Upper lobe of right lung (tissue), 1 donor: Measurements from ENCODE around the gene MRTFA. TPM values are rescaled to one million over a fixed set of nuclear protein-coding genes. Genes with fewer than 3 reads are reported as not detected.
"Not testable (repeated sequence)": the region's sequence is repeated elsewhere in the genome, so short reads cannot be mapped to it uniquely, and the experiment has no call there.

Experiments
- ATAC-seq: fragments of 200-7000 bp; cut with Tn5 transposase; one replicate; pipeline ENCODE4 v1.9.1; 2020; ENCODE audit warnings: mild to moderate bottlenecking, moderate library complexity
- DNase-seq: peaks from one replicate; pipeline ENCODE4 v3.0.0-alpha.2; 2020
- H3K27ac ChIP-seq: fragments of 200-600 bp; one replicate; pipeline ENCODE4 v1.8.0; 2022
- H3K27me3 ChIP-seq: fragments of 200-600 bp; one replicate; pipeline ENCODE4 v1.8.0; 2022; ENCODE audit warnings: mild to moderate bottlenecking
- H3K36me3 ChIP-seq: fragments of 200-600 bp; one replicate; pipeline ENCODE4 v1.8.0; 2022
- H3K4me1 ChIP-seq: fragments of 200-600 bp; one replicate; pipeline ENCODE4 v1.8.0; 2022
- H3K4me3 ChIP-seq: fragments of 200-600 bp; one replicate; pipeline ENCODE4 v1.8.0; 2022; ENCODE audit warnings: mild to moderate bottlenecking
- H3K9me3 ChIP-seq: fragments of 200-600 bp; one replicate; pipeline ENCODE4 v1.8.0; 2022
- CTCF ChIP-seq: fragments of 200-600 bp; IDR thresholded peaks from one replicate; pipeline ENCODE4 v1.8.0; 2022; ENCODE audit warnings: antibody characterized with exemption
- intact Hi-C: fragments of 100-400 bp; cut with DNase I; formaldehyde crosslinking; loops from one replicate; pipeline ENCODE4 v1.11.0; 2022
- total RNA-seq: library from RNA; stranded (reverse); fragmentation: NEBNext Ultra II Directional; extraction: Animal tissue kit (Norgen Biotek cat#: 25700); gene quantifications from one replicate; pipeline ENCODE4 v1.2.1, GENCODE V29; 2021
- donor health status: DM: no; HTN: yes; CAD: no; lungs with severe emphysema.

Gene MRTFA
- total RNA-seq, 1 donor from 2014 or later: 60.4 TPM

DNA sequence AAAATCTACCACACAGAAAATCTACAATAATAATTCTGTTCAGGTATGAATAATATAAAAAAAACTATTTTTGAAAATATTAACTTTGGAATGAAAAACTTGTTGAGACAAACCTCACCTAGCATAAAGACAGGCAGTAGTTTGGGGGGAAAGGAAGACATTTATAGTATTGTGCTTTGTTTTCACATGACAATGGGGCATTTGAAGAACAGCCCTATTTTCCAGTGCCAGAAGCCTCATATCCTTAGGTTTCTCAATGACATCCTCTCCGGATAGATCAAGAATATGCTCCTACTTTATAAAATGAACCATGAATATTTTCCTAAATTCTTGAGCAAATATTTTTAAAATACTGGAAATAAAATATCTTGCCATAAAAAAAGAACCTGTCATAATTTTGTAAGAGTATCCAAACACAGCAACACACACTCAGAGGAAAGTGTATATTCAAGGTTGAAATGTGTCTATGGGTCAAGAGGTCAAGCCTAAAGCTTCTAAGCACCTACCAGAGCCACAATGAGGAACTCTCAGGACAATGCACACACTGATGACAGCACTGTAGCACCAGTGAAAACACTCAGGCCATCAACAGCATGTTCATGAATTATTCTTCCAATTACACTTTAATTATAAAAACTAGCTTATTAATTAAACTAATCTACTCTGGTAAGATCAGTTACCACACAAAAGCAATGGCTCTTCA lies 68.7 kb downstream of the MRTFA start:
- Histone ChIP-seq H3K36me3 (no peaks in the 10 kb centered on the region), H3K27ac (no peak overlapping the region), H3K27me3 (no peaks in the 10 kb centered on the region), H3K9me3 (no peaks in the 10 kb centered on the region), H3K4me3 (no peak overlapping the region), H3K4me1 (no peaks in the 10 kb centered on the region)
- ATAC-seq (peak; percentile 34), DNase-seq (no peak)
- intact Hi-C loops: no loop called here
- TF ChIP-seq CTCF: no peak

DNA sequence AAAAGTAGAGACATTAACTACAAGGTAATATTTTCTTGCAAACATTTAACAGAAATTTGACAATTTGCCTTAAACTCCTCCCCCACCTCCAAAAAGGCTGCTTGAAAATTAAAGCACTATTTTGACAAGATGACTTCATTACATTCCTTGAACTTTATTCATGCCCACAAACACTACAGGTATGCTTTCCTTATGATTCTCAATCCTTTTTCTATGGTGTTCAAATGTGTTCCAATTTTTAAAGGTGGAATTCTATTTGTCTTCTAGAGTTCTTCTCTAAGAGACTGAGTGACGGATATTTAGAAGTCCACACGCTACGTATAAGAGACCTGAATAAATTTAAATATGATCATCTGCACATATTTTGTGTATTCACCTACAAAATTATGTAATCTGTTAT lies 69.4 kb downstream of the MRTFA start:
- no peak overlapping the region for H3K4me3 ChIP-seq
- intact Hi-C loops: no loop called here
- H3K36me3 ChIP-seq: no peaks in the 10 kb centered on the region
- no peaks in the 10 kb centered on the region for H3K27me3 ChIP-seq
- no peak overlapping the region for H3K27ac ChIP-seq
- no peak for ATAC-seq
- no peak for TF ChIP-seq CTCF
- DNase-seq: no peak
- no peaks in the 10 kb centered on the region for H3K9me3 ChIP-seq
- no peaks in the 10 kb centered on the region for H3K4me1 ChIP-seq

GRCh38 chr22:40560994-40561515 lies 75.5 kb downstream of the MRTFA start:
- no peaks in the 10 kb centered on the region for H3K4me1 ChIP-seq
- TF ChIP-seq CTCF: no peak
- DNase-seq: no peak
- no peak overlapping the region for H3K27ac ChIP-seq
- no peak overlapping the region for H3K4me3 ChIP-seq
- intact Hi-C loops: no loop called here
- H3K36me3 ChIP-seq: no peaks in the 10 kb centered on the region
- no peaks in the 10 kb centered on the region for H3K9me3 ChIP-seq
- H3K27me3 ChIP-seq: no peaks in the 10 kb centered on the region
- no peak for ATAC-seq

- Histone ChIP-seq H3K4me1 (no peaks in the 10 kb centered on the region), H3K36me3 (no peaks in the 10 kb centered on the region), H3K4me3 (no peak overlapping the region), H3K27me3 (no peaks in the 10 kb centered on the region), H3K27ac (no peak overlapping the region), H3K9me3 (no peaks in the 10 kb centered on the region)
- DNase-seq (no peak), ATAC-seq (no peak)
- intact Hi-C loops: no loop called here
- no peak for TF ChIP-seq CTCF
Measured at GRCh38 chr22:40560551-40560950, 76.0 kb downstream of the MRTFA start.

- TF ChIP-seq CTCF: no peak
- H3K9me3 ChIP-seq: no peaks in the 10 kb centered on the region
- ATAC-seq (no peak), DNase-seq (no peak)
- no peak overlapping the region for H3K27ac ChIP-seq
- H3K4me1 ChIP-seq: no peaks in the 10 kb centered on the region
- intact Hi-C loops: no loop called here
- H3K4me3 ChIP-seq: no peak overlapping the region
- no peaks in the 10 kb centered on the region for H3K36me3 ChIP-seq
- no peaks in the 10 kb centered on the region for H3K27me3 ChIP-seq
Measured at GRCh38 chr22:40557972-40558371, 78.5 kb downstream of the MRTFA start.

GRCh38 chr22:40556641-40557040 lies 79.9 kb downstream of the MRTFA start:
- no peak for TF ChIP-seq CTCF
- ATAC-seq (no peak), DNase-seq (no peak)
- Histone ChIP-seq H3K4me1 (no peaks in the 10 kb centered on the region), H3K27me3 (no peaks in the 10 kb centered on the region), H3K4me3 (no peak overlapping the region), H3K36me3 (no peaks in the 10 kb centered on the region), H3K9me3 (no peaks in the 10 kb centered on the region), H3K27ac (no peak overlapping the region)
- intact Hi-C loops: no loop called here

- H3K9me3 ChIP-seq, intact Hi-C loops, H3K36me3 ChIP-seq, DNase-seq, H3K4me1 ChIP-seq, H3K27ac ChIP-seq, ATAC-seq, H3K4me3 ChIP-seq, H3K27me3 ChIP-seq: not testable (repeated sequence)
Measured at GRCh38 chr22:40554023-40554422, 82.5 kb downstream of the MRTFA start.
